ENCODE results near the gene SPPL3. TPM values are rescaled to one million over a fixed set of nuclear protein-coding genes. Genes with fewer than 3 reads are reported as not detected.
A peak's percentile ranks its signal among the peaks of the same experiment; 100 is the strongest.

SPPL3 gene
- total RNA-seq, 1 donor from 2014 or later = 51.3 TPM

DNA sequence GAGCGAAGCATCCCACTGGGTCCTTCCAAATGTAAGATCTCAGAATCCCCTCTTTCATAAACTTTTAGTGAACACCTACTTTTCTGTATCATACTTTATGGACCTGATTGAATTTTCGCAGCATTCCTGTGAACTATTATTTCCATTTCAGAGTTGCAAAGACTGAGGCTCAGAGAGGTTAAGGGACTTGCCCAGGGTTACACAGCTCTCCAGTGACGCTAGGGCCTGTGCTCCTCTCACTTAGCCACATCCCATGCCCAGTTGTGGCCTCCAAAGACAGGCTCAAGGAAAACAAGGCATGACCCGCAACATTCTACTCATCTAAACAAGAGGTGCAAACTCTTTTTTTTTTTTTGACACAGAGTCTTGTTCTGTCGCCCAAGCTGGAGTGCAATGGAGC lies 25.9 kb upstream of the SPPL3 start:
- Mint-ChIP-seq H3K27ac (ENCODE audit: unreplicated experiment) (no peak overlapping the region), H3K9me3 (ENCODE audit: low read depth) (no peaks in the 10 kb centered on the region), H3K36me3 (ENCODE audit: low read depth) (no peaks in the 10 kb centered on the region), H3K4me3 (ENCODE audit: unreplicated experiment) (no peak overlapping the region), H3K4me1 (ENCODE audit: low read depth) (no peaks in the 10 kb centered on the region), H3K27me3 (ENCODE audit: low read depth) (peaks cover 4% of the 10 kb centered on the region)
- no peak for DNase-seq (ENCODE audit: low spot score)
- TF ChIP-seq, protein P1, sequence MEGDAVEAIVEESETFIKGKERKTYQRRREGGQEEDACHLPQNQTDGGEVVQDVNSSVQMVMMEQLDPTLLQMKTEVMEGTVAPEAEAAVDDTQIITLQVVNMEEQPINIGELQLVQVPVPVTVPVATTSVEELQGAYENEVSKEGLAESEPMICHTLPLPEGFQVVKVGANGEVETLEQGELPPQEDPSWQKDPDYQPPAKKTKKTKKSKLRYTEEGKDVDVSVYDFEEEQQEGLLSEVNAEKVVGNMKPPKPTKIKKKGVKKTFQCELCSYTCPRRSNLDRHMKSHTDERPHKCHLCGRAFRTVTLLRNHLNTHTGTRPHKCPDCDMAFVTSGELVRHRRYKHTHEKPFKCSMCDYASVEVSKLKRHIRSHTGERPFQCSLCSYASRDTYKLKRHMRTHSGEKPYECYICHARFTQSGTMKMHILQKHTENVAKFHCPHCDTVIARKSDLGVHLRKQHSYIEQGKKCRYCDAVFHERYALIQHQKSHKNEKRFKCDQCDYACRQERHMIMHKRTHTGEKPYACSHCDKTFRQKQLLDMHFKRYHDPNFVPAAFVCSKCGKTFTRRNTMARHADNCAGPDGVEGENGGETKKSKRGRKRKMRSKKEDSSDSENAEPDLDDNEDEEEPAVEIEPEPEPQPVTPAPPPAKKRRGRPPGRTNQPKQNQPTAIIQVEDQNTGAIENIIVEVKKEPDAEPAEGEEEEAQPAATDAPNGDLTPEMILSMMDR (IDR thresholded peaks at IDR 0.05) = no peak

DNA sequence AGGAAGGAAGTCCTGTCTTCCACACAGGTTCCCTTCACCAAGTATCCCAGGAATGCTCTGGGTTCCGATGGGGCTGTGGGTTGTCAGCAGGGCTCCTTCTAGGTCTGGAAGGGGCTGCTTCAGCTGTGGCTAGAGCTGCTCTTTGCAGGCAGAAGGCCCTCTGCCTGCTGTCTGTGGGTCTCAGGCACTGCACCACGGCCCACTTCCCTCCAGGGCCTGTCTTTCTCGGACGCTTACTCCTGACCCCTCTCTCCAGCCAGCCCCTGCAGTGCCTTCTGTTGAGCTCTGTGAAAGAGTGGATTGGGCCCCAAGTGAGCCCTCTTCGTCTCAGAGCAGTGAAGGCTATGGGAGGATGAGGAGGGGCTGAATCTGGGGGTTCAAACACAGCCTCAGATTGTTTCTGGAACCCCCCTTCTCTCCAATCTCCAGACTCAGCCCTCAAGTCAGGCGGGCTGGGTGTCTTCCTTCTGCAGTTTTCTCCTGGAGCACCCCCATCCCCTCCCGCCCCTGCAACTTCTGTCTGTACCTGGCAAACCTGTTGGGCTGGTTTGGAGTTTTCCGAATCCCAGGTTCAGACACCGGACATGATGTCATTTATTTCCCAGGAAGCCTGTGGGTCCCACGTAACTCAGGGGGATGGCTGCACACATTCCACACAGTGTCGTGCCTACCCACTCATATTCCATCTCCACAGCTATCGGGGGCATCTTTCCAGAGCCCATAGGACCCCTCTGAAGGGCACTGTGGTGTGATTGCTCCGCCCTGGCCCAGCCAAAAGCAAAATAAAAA lies 24.9 kb upstream of the SPPL3 start:
- TF ChIP-seq, protein P1 (IDR thresholded peaks at IDR 0.05) = no peak
- peak; percentile 61 for DNase-seq (ENCODE audit: low spot score)
- Mint-ChIP-seq H3K4me3 (ENCODE audit: unreplicated experiment) (no peak overlapping the region), H3K4me1 (ENCODE audit: low read depth) (no peaks in the 10 kb centered on the region), H3K9me3 (ENCODE audit: low read depth) (no peaks in the 10 kb centered on the region), H3K36me3 (ENCODE audit: low read depth) (no peaks in the 10 kb centered on the region), H3K27me3 (ENCODE audit: low read depth) (peaks cover 2% of the 10 kb centered on the region), H3K27ac (ENCODE audit: unreplicated experiment) (no peak overlapping the region)

DNA sequence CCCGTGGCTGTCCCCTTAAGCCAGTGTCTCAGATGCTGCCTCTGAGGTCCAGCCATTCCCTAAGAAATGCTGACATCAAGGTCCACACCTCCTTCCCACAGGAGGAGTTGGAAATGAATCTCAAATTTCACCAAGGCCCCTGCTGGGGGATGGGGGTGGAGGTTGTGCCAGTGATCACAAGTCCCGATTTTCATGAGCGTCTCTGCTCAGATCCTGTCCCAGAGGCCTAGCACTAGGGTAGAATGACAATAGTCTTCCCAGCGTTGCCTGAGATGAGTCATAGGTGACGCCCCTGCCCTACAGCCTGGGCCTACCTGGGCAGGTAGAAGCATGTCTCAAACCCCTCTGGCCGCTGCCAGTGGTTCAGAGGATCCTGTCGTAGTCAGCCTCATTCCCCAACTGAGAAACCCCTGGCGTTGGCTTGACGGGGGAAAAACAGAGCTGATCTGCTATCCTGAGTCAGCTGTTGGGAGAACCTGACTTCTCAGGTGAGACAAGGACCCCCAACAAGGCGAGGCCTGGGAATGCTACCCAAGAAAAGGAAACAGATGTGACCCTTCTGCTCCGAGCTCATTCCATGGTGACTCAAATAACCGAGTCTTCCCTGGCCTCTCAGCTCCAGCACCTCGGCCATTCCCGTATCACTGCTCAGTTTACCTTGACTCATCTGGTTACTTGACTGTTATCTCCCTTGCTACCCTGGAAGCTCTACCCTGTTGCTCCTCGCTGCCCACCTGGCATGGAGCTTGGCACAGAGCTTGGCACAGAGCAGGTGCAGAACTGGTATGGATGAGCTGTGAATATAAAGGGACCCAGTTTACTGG lies 21.8 kb upstream of the SPPL3 start:
- H3K4me1 Mint-ChIP-seq (ENCODE audit: low read depth) = no peaks in the 10 kb centered on the region
- no peaks in the 10 kb centered on the region for H3K36me3 Mint-ChIP-seq (ENCODE audit: low read depth)

DNA sequence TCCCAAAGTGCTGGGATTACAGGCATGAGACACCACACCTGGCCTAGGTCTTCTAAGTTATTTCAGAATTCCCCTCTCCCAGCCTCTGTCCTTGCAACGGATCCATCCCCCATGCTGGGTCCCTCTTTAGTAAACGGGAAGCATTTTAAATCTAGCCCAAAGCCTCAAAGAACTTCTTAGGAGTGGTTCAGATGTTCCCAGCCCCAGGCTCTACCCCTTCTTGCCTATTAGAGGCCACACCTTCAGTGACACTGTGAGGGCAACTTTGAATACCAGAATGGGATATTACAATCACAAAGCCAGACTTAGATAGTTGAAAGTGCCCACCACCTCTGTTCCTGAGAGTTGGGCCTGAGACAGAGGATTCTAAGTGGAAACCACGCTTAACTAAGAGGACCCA lies 18.1 kb upstream of the SPPL3 start:
- H3K27me3 Mint-ChIP-seq (ENCODE audit: low read depth) = no peaks in the 10 kb centered on the region
- H3K4me1 Mint-ChIP-seq (ENCODE audit: low read depth) = no peaks in the 10 kb centered on the region
- DNase-seq (ENCODE audit: low spot score) = no peak
- no peak overlapping the region for H3K4me3 Mint-ChIP-seq (ENCODE audit: unreplicated experiment)
- H3K27ac Mint-ChIP-seq (ENCODE audit: unreplicated experiment) = no peak overlapping the region
- peaks cover 2% of the 10 kb centered on the region for H3K36me3 Mint-ChIP-seq (ENCODE audit: low read depth)
- H3K9me3 Mint-ChIP-seq (ENCODE audit: low read depth) = peaks cover 14% of the 10 kb centered on the region
- TF ChIP-seq, protein P1 (IDR thresholded peaks at IDR 0.05) = no peak

More for the DNA sequence above, 21.8 kb upstream of the SPPL3 start:
- TF ChIP-seq, protein P1 (IDR thresholded peaks at IDR 0.05) = no peak
- H3K27me3 Mint-ChIP-seq (ENCODE audit: low read depth) = no peaks in the 10 kb centered on the region
- H3K4me3 Mint-ChIP-seq (ENCODE audit: unreplicated experiment) = no peak overlapping the region
- H3K27ac Mint-ChIP-seq (ENCODE audit: unreplicated experiment) = no peak overlapping the region
- H3K9me3 Mint-ChIP-seq (ENCODE audit: low read depth) = no peaks in the 10 kb centered on the region
- DNase-seq (ENCODE audit: low spot score) = peak; percentile 55

DNA sequence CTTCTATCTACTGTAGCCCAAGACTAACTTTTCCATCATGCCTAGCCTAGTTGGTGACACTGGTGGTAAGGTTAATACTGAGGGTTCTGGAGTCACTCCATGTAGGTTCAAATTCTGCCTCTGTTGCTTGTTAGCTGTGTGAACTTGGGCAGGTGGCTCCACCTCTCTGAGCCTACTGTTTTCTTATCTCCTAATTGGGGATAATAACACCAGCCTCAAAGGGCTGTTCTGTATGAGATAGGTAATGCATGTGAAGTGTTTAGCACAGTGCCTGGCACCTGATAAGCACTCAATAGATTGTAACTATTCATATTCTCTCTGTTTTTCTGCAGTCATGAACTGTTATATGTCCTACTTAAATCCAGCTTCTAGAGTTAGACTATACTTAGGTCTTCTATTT lies 17.5 kb upstream of the SPPL3 start:
- DNase-seq (ENCODE audit: low spot score) = no peak
- H3K4me1 Mint-ChIP-seq (ENCODE audit: low read depth) = no peaks in the 10 kb centered on the region
- H3K9me3 Mint-ChIP-seq (ENCODE audit: low read depth) = peaks cover 18% of the 10 kb centered on the region
- H3K36me3 Mint-ChIP-seq (ENCODE audit: low read depth) = peaks cover 2% of the 10 kb centered on the region
- H3K4me3 Mint-ChIP-seq (ENCODE audit: unreplicated experiment) = no peak overlapping the region
- H3K27ac Mint-ChIP-seq (ENCODE audit: unreplicated experiment) = no peak overlapping the region
- no peaks in the 10 kb centered on the region for H3K27me3 Mint-ChIP-seq (ENCODE audit: low read depth)
- TF ChIP-seq, protein P1 (IDR thresholded peaks at IDR 0.05) = no peak
